AG04450 (cell line): Measurements from ENCODE around the gene DCDC1. TPM values are rescaled to one million over a fixed set of nuclear protein-coding genes. Genes with fewer than 3 reads are reported as not detected.

ENCODE experiments used
- CTCF ChIA-PET: fragments of 300-600, 350-600 bp; formaldehyde crosslinking; extraction: SDS; loops from one replicate; lab custom pipeline; 2022; ENCODE audit warnings: antibody characterized with exemption, inconsistent platforms; lab: Charles Lee
- POLR2A ChIA-PET: fragments of 350-600 bp; formaldehyde crosslinking; extraction: SDS; loops from one replicate; lab custom pipeline; 2021; ENCODE audit warnings: antibody characterized with exemption, inconsistent platforms; lab: Yijun Ruan, JAX
- DNase-seq: peaks from one replicate; pipeline ENCODE4 v3.0.0-alpha.2; 2011; ENCODE audit warnings: low read depth, low spot score
- H3K27ac ChIP-seq: one replicate; pipeline ENCODE4 v1.5.1; 2012; ENCODE audit warnings: low read depth, low read length, control low read depth
- H3K27me3 ChIP-seq: one replicate; pipeline ENCODE4 v1.6.0; 2012; ENCODE audit warnings: low read length; ENCODE audit not compliant: control insufficient read depth, insufficient read depth
- H3K4me3 ChIP-seq: 2 replicates; pipeline ENCODE4 v1.5.1; 2011; ENCODE audit warnings: mild to moderate bottlenecking, low read depth, low read length, control low read depth
- H3K9me3 ChIP-seq: 2 replicates; pipeline ENCODE4 v1.5.1; 2012; ENCODE audit warnings: low read length; ENCODE audit not compliant: control insufficient read depth, insufficient read depth
- polyA plus RNA-seq: library from polyadenylated mRNA; depleted of rRNA; stranded (reverse); fragments of >200 nt; gene quantifications from 2 replicates; pipeline ENCODE4 v1.2.3, GENCODE V29; 2011
- TF ChIP-seq, protein P1 (sequence below): IDR thresholded peaks from 2 replicates; pipeline ENCODE4 v1.5.1; 2011; ENCODE audit warnings: low read depth, low read length, control low read depth, inconsistent platforms

DCDC1 gene
- polyA plus RNA-seq, 1 experiment = 0.02 TPM

GRCh38 chr11:31415435-31415834 is 45.9 kb upstream of the DCDC1 start:
- DNase-seq = no peak
- Histone ChIP-seq H3K9me3 (peaks cover 3% of the 10 kb centered on the region; the same call in 1 of the 2 replicates), H3K4me3 (no peak overlapping the region), H3K27ac (no peak overlapping the region), H3K27me3 (no peaks in the 10 kb centered on the region)
- ChIA-PET CTCF (interaction anchor here (1.0 kb wide), 1 partner anchor 308 kb away, joined by 3 read pairs; no protein-coding TSS in a partner anchor), POLR2A (no interaction called here)
- TF ChIP-seq, protein P1, sequence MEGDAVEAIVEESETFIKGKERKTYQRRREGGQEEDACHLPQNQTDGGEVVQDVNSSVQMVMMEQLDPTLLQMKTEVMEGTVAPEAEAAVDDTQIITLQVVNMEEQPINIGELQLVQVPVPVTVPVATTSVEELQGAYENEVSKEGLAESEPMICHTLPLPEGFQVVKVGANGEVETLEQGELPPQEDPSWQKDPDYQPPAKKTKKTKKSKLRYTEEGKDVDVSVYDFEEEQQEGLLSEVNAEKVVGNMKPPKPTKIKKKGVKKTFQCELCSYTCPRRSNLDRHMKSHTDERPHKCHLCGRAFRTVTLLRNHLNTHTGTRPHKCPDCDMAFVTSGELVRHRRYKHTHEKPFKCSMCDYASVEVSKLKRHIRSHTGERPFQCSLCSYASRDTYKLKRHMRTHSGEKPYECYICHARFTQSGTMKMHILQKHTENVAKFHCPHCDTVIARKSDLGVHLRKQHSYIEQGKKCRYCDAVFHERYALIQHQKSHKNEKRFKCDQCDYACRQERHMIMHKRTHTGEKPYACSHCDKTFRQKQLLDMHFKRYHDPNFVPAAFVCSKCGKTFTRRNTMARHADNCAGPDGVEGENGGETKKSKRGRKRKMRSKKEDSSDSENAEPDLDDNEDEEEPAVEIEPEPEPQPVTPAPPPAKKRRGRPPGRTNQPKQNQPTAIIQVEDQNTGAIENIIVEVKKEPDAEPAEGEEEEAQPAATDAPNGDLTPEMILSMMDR = no peak

DNA sequence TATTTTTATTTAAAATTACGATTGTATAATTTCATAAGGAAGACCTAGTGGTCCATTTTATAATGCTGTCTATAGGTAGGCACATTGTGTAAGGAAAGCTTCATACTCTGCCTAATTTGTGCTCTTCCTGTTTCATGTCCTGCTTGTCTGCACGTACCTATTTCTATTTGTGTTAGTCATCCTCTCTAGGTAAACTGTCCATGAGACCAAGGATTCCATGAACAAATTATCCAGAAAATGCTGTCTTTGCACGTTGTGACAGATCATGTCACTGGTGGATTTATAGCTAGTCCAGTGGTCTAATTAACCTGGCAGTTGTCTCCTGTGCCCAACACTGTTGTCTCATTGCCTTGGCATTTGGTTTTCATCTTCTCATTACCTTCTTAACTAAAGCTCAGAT is 44.8 kb upstream of the DCDC1 start:
- no peak for DNase-seq
- TF ChIP-seq, protein P1 = no peak
- CTCF ChIA-PET = interaction anchor here (0.9 to 1.2 kb wide), 2 partner anchors 74 to 543 kb away, joined by 3 to 4 read pairs; no protein-coding TSS in a partner anchor
- Histone ChIP-seq H3K27ac (no peak overlapping the region), H3K27me3 (no peaks in the 10 kb centered on the region), H3K4me3 (no peak overlapping the region), H3K9me3 (peaks cover 3% of the 10 kb centered on the region; the same call in 1 of the 2 replicates)
- POLR2A ChIA-PET = no interaction called here

GRCh38 chr11:31412946-31413345 is 43.4 kb upstream of the DCDC1 start:
- CTCF ChIA-PET = no interaction called here
- POLR2A ChIA-PET = interaction anchor here (0.5 kb wide), 1 partner anchor 11 kb away, joined by 5 read pairs; no protein-coding TSS in a partner anchor
- peaks cover 3% of the 10 kb centered on the region; the same call in 1 of the 2 replicates for H3K9me3 ChIP-seq
- TF ChIP-seq, protein P1 = no peak
- peak; percentile 15 for DNase-seq
- H3K27ac ChIP-seq = no peak overlapping the region
- H3K4me3 ChIP-seq = no peak overlapping the region
- no peaks in the 10 kb centered on the region for H3K27me3 ChIP-seq

- Histone ChIP-seq H3K9me3 (peaks cover 3% of the 10 kb centered on the region; the same call in 1 of the 2 replicates), H3K4me3 (no peak overlapping the region), H3K27me3 (no peaks in the 10 kb centered on the region), H3K27ac (no peak overlapping the region)
- ChIA-PET POLR2A (no interaction called here), CTCF (interaction anchor here (1.4 kb wide), 1 partner anchor 11 kb away, joined by 3 read pairs; no protein-coding TSS in a partner anchor)
- no peak for DNase-seq
- TF ChIP-seq, protein P1 = no peak
Observed at GRCh38 chr11:31408201-31408600, 38.7 kb upstream of the DCDC1 start.

- no peaks in the 10 kb centered on the region for H3K27me3 ChIP-seq
- no peak overlapping the region for H3K4me3 ChIP-seq
- no peak for DNase-seq
- no peaks in the 10 kb centered on the region for H3K9me3 ChIP-seq
- TF ChIP-seq, protein P1 = no peak
- CTCF ChIA-PET = interaction anchor here (0.8 to 1.4 kb wide), 2 partner anchors 9 to 771 kb away, joined by 3 read pairs; no protein-coding TSS in a partner anchor
- POLR2A ChIA-PET = no interaction called here
- no peak overlapping the region for H3K27ac ChIP-seq
Observed at GRCh38 chr11:31404614-31405013, 35.1 kb upstream of the DCDC1 start.
